Measurements from ENCODE around the gene POLR1E. TPM values are rescaled to one million over a fixed set of nuclear protein-coding genes. Genes with fewer than 3 reads are reported as not detected.

The POLR1E gene
- total and polyA plus RNA-seq, 2 of the 8 experiments (the other 6 are each of a cell fraction or from before 2014, with no cell fraction given), result 16.0 to 40.0 TPM

- TF ChIP-seq CBX5 (IDR thresholded peaks at IDR 0.05; ENCODE audit: low read depth, low read length), result no peak
Measured at GRCh38 chr9:37444890-37445289, 40.9 kb upstream of the POLR1E start (continued).

Data from H1 (cell line).